Measurements from ENCODE around the gene NTM.

Gene NTM

GRCh38 chr11:131762346-131763110, 392.1 kb downstream of the NTM start:
- no peak overlapping the region for H3K27ac ChIP-seq
- TF ChIP-seq CTCF (conservative IDR thresholded peaks at IDR 0.05), result no peak
- TF ChIP-seq ZFX (IDR thresholded peaks at IDR 0.05), result no peak

GRCh38 chr11:131763193-131763890, 392.9 kb downstream of the NTM start:
- no peak overlapping the region for H3K27ac ChIP-seq
- TF ChIP-seq ZFX (IDR thresholded peaks at IDR 0.05), result no peak
- TF ChIP-seq CTCF (conservative IDR thresholded peaks at IDR 0.05), result no peak

- TF ChIP-seq ZFX (IDR thresholded peaks at IDR 0.05) (no peak), CTCF (conservative IDR thresholded peaks at IDR 0.05) (no peak)
- H3K27ac ChIP-seq, result no peak overlapping the region
These were observed 393.7 kb downstream of the NTM start for GRCh38 chr11:131764126-131764525.

- H3K27ac ChIP-seq, result no peak overlapping the region
- TF ChIP-seq CTCF (conservative IDR thresholded peaks at IDR 0.05) (no peak), ZFX (IDR thresholded peaks at IDR 0.05) (no peak)
These were observed 394.2 kb downstream of the NTM start for GRCh38 chr11:131764649-131765048.

- H3K27ac ChIP-seq, result no peak overlapping the region
- TF ChIP-seq CTCF (conservative IDR thresholded peaks at IDR 0.05) (no peak), ZFX (IDR thresholded peaks at IDR 0.05) (no peak)
These were observed 396.2 kb downstream of the NTM start for GRCh38 chr11:131766637-131767036.

- H3K27ac ChIP-seq, result no peak overlapping the region
These were observed 397.0 kb downstream of the NTM start for GRCh38 chr11:131767421-131767820.

More at GRCh38 chr11:131767421-131767820, 397.0 kb downstream of the NTM start:
- TF ChIP-seq CTCF (conservative IDR thresholded peaks at IDR 0.05) (no peak), ZFX (IDR thresholded peaks at IDR 0.05) (no peak)

Measured in C4-2B (cell line).